HG03025 (cell line): Measurements from ENCODE around the gene ADAM23.

ENCODE experiments used
- ATAC-seq: cut with Tn5 transposase; IDR thresholded peaks from one replicate; pipeline ENCODE4 v1.9.1; 2021; ENCODE audit warnings: mild to moderate bottlenecking, moderate library complexity; ENCODE audit not compliant: unreplicated experiment, low FRiP score

ADAM23 gene

DNA sequence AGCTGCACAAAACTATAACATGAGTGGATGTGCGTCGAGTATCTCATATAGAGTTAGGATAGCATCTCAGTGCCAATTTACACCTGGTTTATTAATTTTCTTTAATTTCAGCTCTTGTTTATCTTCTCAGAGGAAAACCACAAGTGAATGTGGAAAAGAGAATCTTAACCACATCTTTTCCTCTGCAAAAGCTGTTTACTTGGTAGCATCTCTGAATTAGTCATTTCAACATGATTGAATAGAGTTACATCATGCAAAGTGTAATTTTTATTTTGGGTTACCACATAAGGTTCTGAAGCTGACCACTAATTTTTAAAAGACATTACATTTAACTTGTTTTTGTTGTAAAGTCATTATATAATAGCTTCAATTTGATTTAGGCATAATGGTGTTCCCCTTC lies 115.2 kb downstream of the ADAM23 start:
- no peak for ATAC-seq

DNA sequence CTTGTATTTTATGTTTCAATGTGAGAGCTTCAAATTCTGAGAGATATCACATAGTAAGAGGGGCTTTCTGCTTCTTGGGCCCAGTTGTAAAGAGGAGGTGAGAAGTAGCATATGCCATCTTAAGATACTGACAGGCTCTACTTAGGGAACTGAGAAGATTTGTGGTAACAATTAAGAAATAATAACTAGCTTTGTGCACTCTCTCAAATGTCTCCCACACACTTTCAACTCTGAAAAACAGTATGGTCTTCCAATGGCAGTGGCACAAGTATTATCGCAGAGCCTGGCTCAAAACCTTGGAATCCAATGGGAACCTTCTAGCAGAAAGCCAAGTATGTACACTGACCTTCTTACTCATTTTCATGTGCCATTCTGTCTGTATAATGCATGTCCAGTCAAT lies 118.6 kb downstream of the ADAM23 start:
- no peak for ATAC-seq

DNA sequence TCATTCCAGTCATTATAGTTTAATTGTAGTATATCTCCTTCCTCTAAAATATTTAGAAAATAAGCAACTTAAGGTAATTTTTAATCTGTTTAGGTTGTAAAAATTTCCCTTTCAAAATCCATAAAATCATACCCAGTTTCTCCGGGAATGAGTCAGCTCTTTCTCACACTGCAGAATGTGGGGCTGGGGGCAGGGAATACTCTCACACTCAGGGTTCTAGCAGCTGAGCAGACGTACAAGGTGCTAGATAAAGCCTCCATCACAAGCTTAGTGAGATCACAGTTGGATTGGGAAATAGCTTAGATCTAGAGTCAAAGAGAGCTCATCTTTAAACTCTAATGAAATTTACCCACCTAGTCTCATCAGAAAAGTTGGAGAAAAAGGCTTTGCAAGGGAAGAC lies 119.0 kb downstream of the ADAM23 start:
- ATAC-seq, result no peak

DNA sequence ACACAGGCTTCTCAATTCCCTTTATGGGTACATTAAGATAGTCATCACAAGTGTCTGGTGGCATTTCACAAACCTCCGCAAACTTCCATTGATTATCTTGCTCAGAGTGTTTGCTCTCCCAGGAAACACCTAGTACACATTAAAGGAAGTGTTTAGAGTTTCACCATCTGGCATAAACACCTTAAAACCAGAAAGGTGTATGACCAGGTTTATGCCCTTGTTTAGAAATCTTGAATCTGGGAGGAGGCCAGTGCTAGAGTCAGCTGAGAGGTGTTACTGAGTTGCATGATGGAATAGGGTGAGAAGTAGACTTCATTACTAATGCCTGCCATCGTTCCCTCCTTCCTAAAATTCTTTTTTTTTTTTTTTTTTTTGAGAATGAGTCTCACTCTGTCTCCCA lies 120.0 kb downstream of the ADAM23 start:
- ATAC-seq, result no peak

DNA sequence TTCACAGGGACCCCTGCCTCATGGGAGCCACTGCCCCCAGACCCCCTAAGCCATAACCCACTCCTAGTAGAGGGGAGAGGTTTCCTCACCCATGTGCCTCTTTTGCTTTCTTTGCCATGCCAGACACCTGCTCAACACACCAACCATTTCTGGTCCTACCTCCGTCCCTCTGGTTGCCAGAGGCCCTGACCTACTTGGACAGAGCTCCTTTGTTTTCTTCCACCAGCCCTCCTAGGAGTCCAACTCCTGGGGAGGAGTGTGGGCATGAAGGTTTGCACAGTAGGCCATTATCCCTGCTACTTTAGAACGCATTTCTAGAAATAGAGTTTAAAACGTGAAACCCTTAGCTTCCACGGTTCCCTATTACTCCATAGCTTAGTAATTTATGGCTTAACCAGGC lies 122.3 kb downstream of the ADAM23 start:
- ATAC-seq, result no peak

DNA sequence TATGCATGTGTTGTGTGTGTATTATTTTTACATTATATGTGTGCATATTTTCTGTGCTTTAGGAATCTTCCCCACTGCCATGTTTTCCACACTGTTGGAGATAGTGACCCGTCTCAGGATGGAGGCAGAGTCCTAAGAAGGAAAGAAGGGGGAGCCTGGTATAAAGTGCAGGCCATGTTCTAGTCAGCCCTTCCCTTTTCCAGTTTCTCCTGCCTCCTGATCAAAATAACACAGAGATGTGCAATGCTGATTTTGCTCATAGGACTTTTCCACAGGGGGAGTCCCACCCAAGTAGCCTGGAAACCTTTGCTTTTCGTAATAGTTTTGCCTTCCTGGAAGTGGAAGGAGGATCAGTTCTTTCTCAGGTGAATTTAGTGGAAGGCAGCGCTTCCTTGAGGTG lies 126.1 kb downstream of the ADAM23 start:
- no peak for ATAC-seq

DNA sequence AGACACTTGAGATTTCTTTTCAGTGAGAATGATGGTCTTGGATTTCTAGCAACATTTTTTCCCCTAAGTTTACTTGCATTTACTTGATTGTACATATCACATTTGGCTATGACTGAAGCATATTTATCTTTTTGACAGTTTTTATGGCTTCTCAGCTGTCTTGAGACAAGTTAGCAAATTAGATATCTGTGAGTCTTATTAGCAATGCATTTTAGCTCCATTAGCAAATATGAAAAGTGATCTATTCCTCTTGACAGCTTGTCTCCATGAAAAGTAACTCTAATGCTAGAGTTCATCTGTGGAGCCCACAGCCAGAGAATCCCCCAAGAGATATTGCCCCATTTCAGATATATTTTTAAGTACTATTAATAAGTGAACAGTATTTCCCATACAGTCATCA lies 126.9 kb downstream of the ADAM23 start:
- ATAC-seq, result no peak

DNA sequence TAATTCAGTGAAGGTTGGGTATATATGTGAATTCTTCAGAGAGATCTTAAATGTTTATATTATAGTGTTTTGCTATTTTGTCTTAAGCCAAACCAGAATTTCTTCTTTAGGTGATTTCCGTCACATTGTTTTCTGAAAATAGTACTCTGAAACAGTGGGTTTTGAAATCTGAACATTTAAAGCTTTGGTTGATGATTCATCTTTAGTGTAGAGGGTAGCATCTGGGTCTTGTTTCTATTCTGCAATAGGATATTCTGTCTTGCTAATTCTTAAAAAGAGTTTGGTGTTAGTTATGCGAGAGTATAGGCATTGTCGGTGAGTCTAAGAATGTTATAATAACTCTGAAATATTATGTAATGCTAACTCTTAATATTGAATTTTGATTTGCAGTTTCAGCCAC lies 129.4 kb downstream of the ADAM23 start:
- no peak for ATAC-seq

DNA sequence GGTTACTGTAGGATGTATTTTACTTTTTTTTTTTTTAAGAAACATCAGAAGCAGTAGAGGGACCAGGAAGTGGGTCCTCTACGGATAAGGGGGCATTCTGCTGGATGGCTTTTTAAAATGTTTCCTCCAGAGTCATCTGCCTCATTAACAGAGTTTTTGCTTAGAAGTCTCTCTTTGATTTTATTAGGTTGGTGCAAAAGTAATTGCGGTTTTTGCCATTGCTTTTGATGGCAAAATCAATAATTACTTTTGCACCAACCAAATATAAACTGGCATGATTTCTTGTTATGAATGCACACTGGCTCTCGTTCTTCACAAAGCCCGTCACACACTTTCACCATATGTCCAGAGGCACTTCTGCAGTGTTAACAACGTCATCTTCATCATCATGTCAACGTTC lies 130.5 kb downstream of the ADAM23 start:
- no peak for ATAC-seq

DNA sequence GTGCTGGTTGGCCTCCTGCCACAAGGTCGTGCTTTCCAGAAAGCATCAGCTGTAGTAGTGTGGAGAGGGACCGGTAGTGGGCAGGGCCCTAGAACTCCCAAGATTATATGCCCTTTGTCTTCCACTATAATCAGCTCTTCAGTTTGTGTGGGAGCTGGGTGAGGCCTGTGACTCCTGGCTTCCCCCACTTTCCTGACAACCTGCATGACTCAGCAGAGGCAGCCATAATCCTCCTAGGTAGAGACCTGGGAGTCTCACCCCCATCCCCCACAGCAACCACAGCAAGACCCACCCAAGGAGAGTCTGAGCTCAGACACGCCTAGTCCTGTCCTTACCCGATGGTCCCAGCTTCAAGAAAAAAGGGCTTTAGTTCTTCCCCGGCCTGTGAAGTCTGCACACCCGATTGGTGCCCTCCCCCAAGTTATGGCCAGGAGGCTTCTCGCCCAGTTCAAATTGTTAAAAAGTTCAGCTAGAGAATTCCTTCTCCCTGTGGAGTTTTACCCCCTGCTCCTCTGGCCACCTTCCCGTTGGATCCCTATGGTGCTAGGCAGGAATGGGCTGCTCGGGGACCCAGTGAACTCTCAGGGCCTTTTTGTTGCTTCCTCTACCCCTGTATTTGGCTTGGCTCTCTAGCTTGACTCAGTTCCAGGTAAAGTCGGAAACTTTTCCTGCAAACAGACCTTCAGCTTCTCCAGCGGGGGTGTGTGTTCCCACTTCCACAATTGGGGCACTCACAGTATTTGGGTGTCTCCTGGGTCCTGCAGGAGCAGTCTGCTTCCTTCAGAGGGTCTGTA lies 141.2 kb downstream of the ADAM23 start:
- ATAC-seq, result no peak

DNA sequence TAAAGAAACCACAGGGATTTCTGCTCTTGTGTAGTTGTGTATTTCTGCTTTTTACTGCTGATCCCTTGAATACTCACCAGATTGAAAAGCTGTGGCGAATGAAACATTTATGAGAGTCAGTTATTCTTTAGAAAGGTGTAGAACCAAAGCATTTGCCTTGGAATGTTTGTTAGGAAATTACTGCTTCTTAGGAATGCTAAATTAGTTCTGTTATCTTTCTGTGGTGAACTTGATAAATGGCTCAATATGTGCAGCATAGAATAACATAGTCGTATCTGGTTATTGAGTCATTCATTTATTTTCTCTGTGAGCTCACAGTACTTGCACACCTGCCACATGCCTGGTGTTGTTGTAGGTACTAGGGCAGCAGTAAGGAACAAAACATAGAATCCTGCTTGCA lies 142.0 kb downstream of the ADAM23 start:
- ATAC-seq, result no peak

DNA sequence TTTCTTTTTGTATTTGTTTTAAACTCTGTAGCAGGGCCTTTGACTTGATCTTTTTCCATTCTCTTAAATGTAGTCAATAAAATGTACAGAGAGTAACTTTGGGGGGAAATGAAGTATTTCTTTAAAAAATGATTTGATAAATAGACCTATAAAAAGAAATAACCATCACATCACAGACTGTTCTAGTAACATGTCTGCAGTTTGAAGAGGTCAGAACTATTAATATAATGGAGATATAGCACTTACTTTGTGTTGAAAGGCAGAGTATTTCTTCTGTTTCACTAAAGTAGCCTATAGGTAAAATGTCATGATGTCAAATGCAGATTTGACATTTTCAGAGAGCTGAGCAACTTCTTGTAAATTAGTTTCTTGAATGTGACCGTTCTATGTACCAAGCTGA lies 143.3 kb downstream of the ADAM23 start:
- ATAC-seq, result no peak

DNA sequence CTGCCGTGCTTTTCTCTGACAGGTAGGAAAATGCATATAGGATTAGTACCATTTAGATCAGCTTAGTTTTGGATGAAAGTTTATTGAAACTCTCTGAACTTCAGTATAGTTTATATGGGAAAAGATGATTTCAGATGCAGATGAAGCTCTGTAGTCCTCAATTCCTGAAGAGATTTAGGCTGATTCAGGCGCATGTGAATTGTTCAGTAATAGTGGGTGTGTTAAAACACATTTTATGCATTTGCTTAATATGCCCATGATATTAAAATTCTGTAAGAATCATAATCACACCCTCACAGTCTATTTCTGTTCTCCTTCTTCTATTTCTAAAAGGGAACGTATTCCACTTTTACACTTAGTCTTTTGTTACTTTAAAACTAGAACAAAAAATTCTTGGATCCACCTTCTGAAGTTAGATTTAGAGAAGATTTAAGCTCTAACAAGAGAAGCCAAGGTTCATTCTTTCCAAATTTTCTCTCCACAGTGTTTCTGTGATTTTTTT lies 154.4 kb downstream of the ADAM23 start:
- ATAC-seq, result no peak

DNA sequence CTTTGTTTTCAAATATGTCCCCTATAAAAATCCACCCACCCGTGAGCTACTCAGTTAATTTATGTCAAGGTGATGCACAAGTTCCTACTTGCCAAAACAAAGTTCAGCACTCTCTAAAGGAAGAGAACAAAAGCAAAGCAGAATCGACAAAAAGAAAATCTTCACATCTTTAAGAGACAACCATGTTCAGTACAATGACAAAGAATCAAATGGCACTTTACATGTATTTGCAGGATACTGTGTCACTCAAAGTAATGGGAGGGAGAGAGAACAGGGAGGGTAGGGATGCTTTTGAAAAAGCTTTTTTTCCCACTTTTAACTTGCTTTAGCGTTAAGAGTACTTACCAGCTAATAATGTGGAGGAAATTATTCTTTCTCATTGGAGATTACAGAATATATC lies 159.9 kb downstream of the ADAM23 start:
- ATAC-seq, result no peak

DNA sequence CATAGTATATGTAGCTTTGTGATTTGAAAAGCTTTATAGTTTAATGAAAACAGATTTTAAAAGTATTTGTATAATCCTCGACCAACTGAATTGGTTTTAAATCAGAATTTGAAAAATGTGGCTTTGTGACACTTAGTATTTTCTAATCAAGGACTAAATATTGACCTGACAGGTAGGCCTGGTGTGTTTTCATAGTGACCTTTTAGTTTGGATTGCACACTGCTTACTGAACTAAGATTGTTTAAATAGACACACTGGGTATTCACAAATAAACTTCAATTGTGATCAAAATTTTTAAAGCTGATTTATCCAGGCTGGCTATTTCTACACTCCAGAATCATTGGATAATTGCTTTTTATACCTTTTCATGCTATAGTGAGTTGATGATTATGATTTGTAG lies 167.1 kb downstream of the ADAM23 start:
- ATAC-seq, result no peak

DNA sequence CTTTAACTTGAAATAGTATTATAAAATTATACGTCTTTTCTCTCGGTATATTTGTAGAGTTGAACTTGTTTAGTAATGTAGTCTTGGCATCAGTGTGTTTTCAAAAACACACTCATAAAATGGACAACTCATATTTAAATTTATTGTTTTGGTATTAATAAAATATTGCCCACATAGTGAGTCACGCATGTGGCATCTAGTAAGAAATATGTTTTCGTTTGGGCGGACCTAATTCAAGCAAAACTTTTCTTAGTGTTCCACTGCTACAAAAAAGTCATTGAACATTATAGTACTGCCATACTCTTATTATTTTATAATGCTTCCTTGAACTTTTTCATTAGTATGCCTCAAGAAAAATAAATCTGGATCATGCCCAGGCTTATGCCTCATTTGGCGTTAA lies 167.9 kb downstream of the ADAM23 start:
- ATAC-seq, result no peak

DNA sequence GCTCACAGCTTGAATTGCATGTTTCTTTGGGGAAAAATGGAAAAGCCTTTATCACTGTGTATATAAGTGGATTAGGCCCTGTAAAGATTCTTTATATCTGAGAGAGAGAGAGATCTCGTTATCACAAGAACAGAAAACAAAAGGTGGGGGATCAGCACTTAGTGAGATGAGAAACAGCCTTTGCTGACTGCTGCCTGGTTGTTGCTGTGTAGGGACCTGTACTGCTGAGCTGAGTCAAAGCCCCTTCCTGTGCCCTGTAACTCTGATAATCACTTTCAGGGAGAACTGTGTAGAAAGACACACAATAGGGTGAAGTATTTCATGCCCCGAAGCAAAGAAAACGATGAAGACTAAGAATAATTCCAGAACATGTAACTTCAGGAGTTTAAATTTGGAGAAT lies 168.4 kb downstream of the ADAM23 start:
- no peak for ATAC-seq

DNA sequence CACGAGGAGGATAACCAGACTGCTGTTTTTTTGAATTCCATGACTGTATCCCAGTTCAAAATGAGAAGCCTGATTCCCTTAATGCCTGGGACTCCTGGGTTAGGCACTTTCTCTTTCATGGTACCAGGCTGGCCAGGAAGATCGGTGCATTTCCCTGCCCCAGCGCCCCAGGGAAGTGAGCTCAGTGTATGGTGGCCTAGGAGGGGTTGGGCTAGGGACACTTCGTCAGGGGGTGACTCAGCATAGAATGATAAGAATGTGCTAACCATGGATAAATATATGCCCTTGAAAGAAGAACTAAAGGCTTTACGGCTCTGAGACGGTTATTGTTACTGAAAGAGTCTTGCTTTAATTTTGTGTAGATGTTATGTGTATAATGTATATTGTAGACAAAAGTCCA lies 171.5 kb downstream of the ADAM23 start:
- no peak for ATAC-seq

DNA sequence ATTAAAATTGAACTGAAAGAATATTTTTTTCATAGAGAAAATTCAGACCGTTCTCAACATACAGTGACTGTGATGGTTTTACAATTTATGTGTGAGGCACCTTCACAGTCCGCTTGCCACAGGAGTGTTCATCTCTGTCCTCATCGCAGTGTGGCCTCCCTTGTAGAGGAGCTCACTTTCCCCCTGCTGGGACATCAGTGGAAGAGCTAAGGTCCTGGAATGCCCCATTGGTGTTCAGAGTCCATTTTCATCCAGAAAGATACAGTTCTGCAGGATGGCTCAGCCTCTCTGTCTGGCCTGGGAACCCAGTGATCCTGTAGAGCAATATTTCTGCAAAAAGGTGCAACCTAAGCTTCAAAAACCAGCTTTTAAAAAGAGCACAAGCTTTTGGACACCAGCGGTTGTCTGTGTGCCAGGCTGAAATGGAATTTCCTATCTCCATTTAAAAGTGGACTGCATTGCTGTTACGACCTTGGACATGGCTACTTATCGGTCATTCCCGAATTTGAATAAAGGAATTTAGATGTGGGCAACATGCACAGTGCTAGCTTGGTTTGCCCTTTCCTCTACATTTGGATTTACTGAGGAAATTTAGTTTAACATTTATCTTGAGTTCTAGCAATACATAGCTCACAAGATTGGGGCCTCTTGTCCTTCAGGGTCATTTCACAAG lies 172.2 kb downstream of the ADAM23 start:
- ATAC-seq, result no peak

DNA sequence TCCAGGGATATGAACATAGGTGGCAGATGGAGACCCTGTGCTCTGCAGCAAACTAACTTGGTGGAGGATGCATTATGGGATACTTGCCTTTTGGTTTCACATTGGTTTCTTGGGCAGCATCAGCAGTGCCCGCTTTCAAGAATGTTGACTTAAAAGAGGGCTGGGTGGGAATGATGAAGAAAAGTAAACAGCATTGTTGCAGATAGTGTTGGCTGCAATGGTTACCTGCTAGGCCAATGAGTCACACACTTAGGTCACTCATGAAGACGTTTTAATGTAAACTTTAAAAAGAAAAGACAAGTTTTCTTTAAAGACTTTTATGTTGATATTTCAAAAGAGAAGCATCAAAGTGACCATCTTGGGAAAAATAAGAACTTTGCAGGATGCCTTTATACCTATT lies 172.8 kb downstream of the ADAM23 start:
- no peak for ATAC-seq

DNA sequence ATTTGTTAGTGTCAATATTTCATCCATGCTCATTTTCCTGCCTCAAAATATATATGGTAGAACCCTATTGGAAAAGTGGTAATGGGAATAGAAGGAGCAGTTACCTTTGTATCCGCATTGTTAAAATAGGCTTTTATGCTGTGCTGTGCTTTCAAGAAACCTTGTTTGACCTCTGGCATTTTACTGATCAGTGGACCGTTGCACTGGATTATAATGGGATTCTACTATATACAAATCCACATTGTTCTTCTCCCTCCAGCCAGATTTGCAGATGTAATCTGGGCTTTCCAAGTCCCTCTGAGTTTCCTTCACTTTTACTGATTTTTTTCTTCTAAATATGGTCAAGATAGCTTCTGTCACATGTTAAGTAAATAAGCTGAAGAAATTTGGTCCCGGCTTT lies 175.7 kb downstream of the ADAM23 start:
- no peak for ATAC-seq

DNA sequence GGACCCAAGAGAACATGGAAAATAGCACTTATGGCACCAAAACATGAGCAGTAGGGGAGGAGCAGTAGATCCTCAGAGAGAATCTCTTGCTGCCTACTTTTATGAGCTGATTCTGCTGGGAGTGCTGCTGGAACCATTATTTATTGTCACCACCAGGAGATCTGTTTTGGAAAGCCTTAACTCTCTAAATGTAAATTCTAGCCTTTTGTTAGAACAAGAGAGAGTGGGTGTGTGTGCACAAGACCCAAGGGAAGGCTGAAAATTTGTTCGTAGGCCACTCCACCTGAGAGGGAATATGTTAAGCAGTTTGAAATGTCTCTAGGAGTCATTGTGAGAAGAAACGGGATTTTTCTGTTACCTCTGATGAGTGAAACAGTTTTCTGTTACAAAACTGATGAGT lies 182.8 kb downstream of the ADAM23 start:
- no peak for ATAC-seq
